GM12878 (cell line): ENCODE data around the gene UBXN6. TPM values are rescaled to one million over a fixed set of nuclear protein-coding genes. Genes with fewer than 3 reads are reported as not detected.
A peak's percentile ranks its signal among the peaks of the same experiment; 100 is the strongest.

ENCODE experiments used
- ATAC-seq: fragments of 200-7000 bp; cut with Tn5 transposase; 3 replicates; pipeline ENCODE4 v1.9.1; 2020; ENCODE audit warnings: mild to moderate bottlenecking, moderate library complexity
- BruUV-seq: library from RNA; stranded (reverse); fragments of 400-500 nt; replicated peaks from 2 replicates; lab custom pipeline; 2021; lab: Mats Ljungman, UMichigan
- CTCF ChIA-PET: fragments of 300-600 bp; sonication (Branson Sonifier 250); formaldehyde crosslinking; extraction: SDS; loops from one replicate; lab custom pipeline; 2021; ENCODE audit warnings: inconsistent platforms; lab: Yijun Ruan, JAX
- POLR2A ChIA-PET: fragments of 350-600 bp; formaldehyde crosslinking; extraction: SDS; loops from one replicate; lab custom pipeline; 2021; ENCODE audit warnings: inconsistent platforms; lab: Charles Lee
- RAD21 ChIA-PET: fragments of 300-600 bp; sonication (Branson Sonifier 250); formaldehyde crosslinking; loops from one replicate; lab custom pipeline; 2023; ENCODE audit warnings: antibody characterized with exemption; ENCODE audit not compliant: unreplicated experiment; lab: Charles Lee
- SMC1A ChIA-PET: fragments of 300-600 bp; sonication (Branson Sonifier 250); formaldehyde crosslinking; loops from one replicate; lab custom pipeline; 2023; ENCODE audit not compliant: unreplicated experiment, uncharacterized antibody; lab: Charles Lee
- DNase-seq: peaks from one replicate; pipeline ENCODE4 v3.0.0-alpha.2; 2011; ENCODE audit warnings: low read depth, low spot score
- FAIRE-seq: peaks from 3 replicates; lab custom pipeline; 2011; peaks lifted over from hg19 to GRCh38; lab: Jason Lieb, UNC
- H2AFZ ChIP-seq: 2 replicates; pipeline ENCODE4 v1.6.0; 2011; ENCODE audit warnings: low read depth, low read length, control low read depth; ENCODE audit not compliant: control insufficient read depth
- H3K27ac ChIP-seq: 2 replicates; pipeline ENCODE4 v1.5.1; 2011; ENCODE audit warnings: control low read depth; ENCODE audit not compliant: control insufficient read depth, insufficient read depth
- H3K27me3 ChIP-seq, 2 experiments: replicated peaks in 1 of 2; 2 replicates each; pipeline versions ENCODE4 v1.6.0 to v1.6.1; 2011; ENCODE audit warnings: low read length in 1 of 2; ENCODE audit not compliant: control insufficient read depth in 2 of 2, insufficient read depth in 2 of 2
- H3K36me3 ChIP-seq, 2 experiments: 2 replicates each; pipeline ENCODE4 v1.5.1; 2011; ENCODE audit warnings: low read length in 1 of 2; ENCODE audit not compliant: control insufficient read depth in 2 of 2, insufficient read depth in 2 of 2
- H3K4me1 ChIP-seq: 2 replicates; pipeline ENCODE4 v1.6.1; 2011; ENCODE audit warnings: mild to moderate bottlenecking, low read length, moderate library complexity, mixed read lengths; ENCODE audit not compliant: control insufficient read depth, insufficient read depth
- H3K4me2 ChIP-seq: 2 replicates; pipeline ENCODE4 v1.6.0; 2011; ENCODE audit warnings: control low read depth; ENCODE audit not compliant: control insufficient read depth, insufficient read depth
- H3K4me3 ChIP-seq: fragments of 200-600 bp; sonication (generic); 2 replicates; pipeline ENCODE4 v1.5.1; 2016
- H3K79me2 ChIP-seq: 2 replicates; pipeline ENCODE4 v1.6.0; 2011; ENCODE audit warnings: low read length; ENCODE audit not compliant: control insufficient read depth, insufficient read depth
- H3K9ac ChIP-seq: 2 replicates; pipeline ENCODE4 v1.8.0; 2011; ENCODE audit warnings: low read length, control low read depth, mixed read lengths; ENCODE audit not compliant: control insufficient read depth, insufficient read depth
- H3K9me3 ChIP-seq: replicated peaks from 3 replicates; pipeline ENCODE4 v1.5.1; 2011; ENCODE audit warnings: mild to moderate bottlenecking, low read length; ENCODE audit not compliant: control insufficient read depth, insufficient read depth
- H4K20me1 ChIP-seq: 2 replicates; pipeline ENCODE4 v1.6.0; 2011; ENCODE audit not compliant: control insufficient read depth, insufficient read depth
- BACH1 ChIP-seq: fragments of 450-650 bp; IDR thresholded peaks from 2 replicates; pipeline ENCODE4 v1.6.1; 2017; ENCODE audit warnings: mild to moderate bottlenecking, borderline replicate concordance
- BCL3 ChIP-seq: IDR thresholded peaks from 2 replicates; pipeline ENCODE4 v1.6.1; 2011; ENCODE audit warnings: borderline replicate concordance, low read depth, mild to moderate bottlenecking, moderate library complexity, low read length; ENCODE audit not compliant: insufficient read depth, poor library complexity, severe bottlenecking
- CBFB ChIP-seq: IDR thresholded peaks from 2 replicates; pipeline ENCODE4 v1.6.1; 2016; ENCODE audit warnings: antibody characterized with exemption, low read depth
- CBX5 ChIP-seq: sonication (generic); IDR thresholded peaks from 2 replicates; pipeline ENCODE4 v1.6.1; 2016; ENCODE audit warnings: low read depth, moderate library complexity, mild to moderate bottlenecking, inconsistent platforms
- CHD4 ChIP-seq: fragments of 200-600 bp; sonication (generic); IDR thresholded peaks from 2 replicates; pipeline ENCODE4 v1.6.1; 2016; ENCODE audit warnings: mild to moderate bottlenecking
- FOS ChIP-seq: IDR thresholded peaks from 3 replicates; pipeline ENCODE4 v1.6.1; 2011; ENCODE audit warnings: borderline replicate concordance; ENCODE audit not compliant: insufficient read length; ENCODE audit errors: extremely low read depth
- IKZF2 ChIP-seq, 2 experiments: fragments of 450-650 bp; IDR thresholded peaks; 2 replicates each; pipeline ENCODE4 v1.6.1; 2017; ENCODE audit warnings: mild to moderate bottlenecking in 2 of 2, moderate library complexity in 2 of 2
- LARP7 ChIP-seq: fragments of 450-650 bp; IDR thresholded peaks from 2 replicates; pipeline ENCODE4 v1.6.1; 2017; ENCODE audit warnings: mild to moderate bottlenecking
- NKRF ChIP-seq: fragments of 450-650 bp; conservative IDR thresholded peaks from 2 replicates; pipeline ENCODE4 v1.6.1; 2017; ENCODE audit warnings: mild to moderate bottlenecking, moderate library complexity
- PAX5 ChIP-seq: IDR thresholded peaks from 2 replicates; pipeline ENCODE4 v1.6.1; 2011; ENCODE audit warnings: low read depth, low read length, borderline replicate concordance
- POLR2A ChIP-seq: IDR thresholded peaks from 2 replicates; pipeline ENCODE4 v1.6.1; 2011; ENCODE audit warnings: low read depth, mild to moderate bottlenecking, low read length
- RAD51 ChIP-seq: fragments of 450-650 bp; IDR thresholded peaks from 2 replicates; pipeline ENCODE4 v1.6.1; 2016; ENCODE audit warnings: moderate library complexity, mild to moderate bottlenecking, inconsistent platforms
- RB1 ChIP-seq: fragments of 450-650 bp; formaldehyde crosslinking; IDR thresholded peaks from 2 replicates; pipeline ENCODE4 v1.6.1; 2017; ENCODE audit warnings: mild to moderate bottlenecking, borderline replicate concordance
- SIN3A ChIP-seq: IDR thresholded peaks from 2 replicates; pipeline ENCODE4 v1.6.1; 2012; ENCODE audit warnings: low read depth, low read length, improper control_type of control experiment
- SMARCA5 ChIP-seq: fragments of 450-650 bp; IDR thresholded peaks from 2 replicates; pipeline ENCODE4 v1.6.1; 2017; ENCODE audit warnings: mild to moderate bottlenecking
- ZBTB40 ChIP-seq: fragments of 450-650 bp; IDR thresholded peaks from 2 replicates; pipeline ENCODE4 v1.6.1; 2016; ENCODE audit warnings: mild to moderate bottlenecking, moderate library complexity, borderline replicate concordance
- ZSCAN29 ChIP-seq: fragments of 450-650 bp; IDR thresholded peaks from 2 replicates; pipeline ENCODE4 v1.6.1; 2017; ENCODE audit warnings: mild to moderate bottlenecking, moderate library complexity
- WGBS: methylation state at CpG from one replicate; pipeline ENCODE4 v1.1.6; 2016; ENCODE audit warnings: low lambda C conversion rate; ENCODE audit not compliant: insufficient replicate concordance, insufficient coverage; ENCODE audit errors: missing lambda C conversion rate; 5-methylcytosine and 5-hydroxymethylcytosine counted together
- in situ Hi-C: fragments of 300-500 bp; cut with MboI; formaldehyde crosslinking; loops from 9 replicates; pipeline ENCODE4 v1.14.3; 2018; ENCODE audit warnings: mixed read lengths
- intact Hi-C: fragments of 100-400 bp; cut with micrococcal nuclease; formaldehyde crosslinking; loops from one replicate; pipeline ENCODE4 v1.14.2; 2022; ENCODE audit not compliant: unreplicated experiment
- polyA plus RNA-seq, 11 experiments: library from polyadenylated mRNA; depleted of rRNA in 4 of 11; unstranded in 6 of 11; stranded (reverse) in 5 of 11; fragments of >200 nt; fragmentation: Nextera tagmentation in 4 of 11; fragmentation: Illumina TruSeq in 1 of 11; extraction: Ambion mirVana in 4 of 11; extraction: Trizol in 1 of 11; gene quantifications; 1 replicate in 1 of 11; 2 replicates in 10 of 11; pipeline versions ENCODE4 v1.2.1 to v1.2.3, GENCODE V29; 2011 to 2016; ENCODE audit warnings: inconsistent platforms in 2 of 11, missing spikeins in 2 of 11, low read depth in 1 of 11
- total RNA-seq, 4 experiments: library from RNA; depleted of rRNA in 3 of 4; stranded (reverse); fragments of >200 nt in 3 of 4; fragmentation: Illumina TruSeq in 1 of 4; extraction: Trizol in 1 of 4; gene quantifications; 2 replicates each; pipeline versions ENCODE4 v1.2.1 to v1.2.3, GENCODE V29; 2013 to 2021

Gene UBXN6
- total and polyA plus RNA-seq, 10 of the 15 experiments (the other 5 are each of a cell fraction or from before 2014, with no cell fraction given) = 0.47 to 50.8 (median 13.0) TPM

- TF ChIP-seq ZBTB40 = peak; percentile 84; the same call in 1 of the 2 replicates
- 0 out of 2 replicates have a peak, but pooled peaks have one; percentile 42 for TF ChIP-seq RB1
- no peak for TF ChIP-seq SMARCA5
- no peak for TF ChIP-seq BACH1
- TF ChIP-seq POLR2A = 0 out of 2 replicates have a peak, but pooled peaks have one; percentile 49
Observed at GRCh38 chr19:4471403-4472173, 14.0 kb upstream of the UBXN6 start (continued).

GRCh38 chr19:4467835-4468234 lies 10.2 kb upstream of the UBXN6 start:
- no peak for FAIRE-seq
- 51% methylated on average over 3 of the region's 3 CpGs for WGBS
- in situ Hi-C loops (no loop called here), intact Hi-C loops (no loop called here)
- H3K79me2 ChIP-seq = peaks cover 5% of the 10 kb centered on the region
- no peak overlapping the region for H3K4me2 ChIP-seq
- no TSS peak for BruUV-seq
- no peak overlapping the region for H3K4me3 ChIP-seq
- H4K20me1 ChIP-seq = no peaks in the 10 kb centered on the region
- no peaks in the 10 kb centered on the region for H3K36me3 ChIP-seq
- no peak overlapping the region for H2AFZ ChIP-seq
- SMC1A ChIA-PET = no interaction called here
- H3K27me3 ChIP-seq = no peaks in the 10 kb centered on the region
- DNase-seq = no peak
- RAD21 ChIA-PET = no interaction called here
- H3K4me1 ChIP-seq = peaks cover 5% of the 10 kb centered on the region
- CTCF ChIA-PET = no interaction called here
- H3K27ac ChIP-seq = no peak overlapping the region
- POLR2A ChIA-PET = no interaction called here
- no peaks in the 10 kb centered on the region for H3K9me3 ChIP-seq
- no peak for ATAC-seq
- H3K9ac ChIP-seq = no peak overlapping the region
- no peak for TF ChIP-seq BACH1
- no peak for TF ChIP-seq FOS
- no peak for TF ChIP-seq CBFB
- TF ChIP-seq IKZF2 (IDR thresholded peaks at IDR 0.05) = no peak
- no peak for TF ChIP-seq LARP7
- no peak for TF ChIP-seq CBX5
- TF ChIP-seq SIN3A = no peak
- no peak for TF ChIP-seq ZSCAN29
- no peak for TF ChIP-seq PAX5
- TF ChIP-seq NKRF = no peak
- TF ChIP-seq RAD51 = no peak
- no peak for TF ChIP-seq BCL3
- no peak for TF ChIP-seq CHD4
